ENCODE measurements around the gene GUCD1.

GUCD1 gene

DNA sequence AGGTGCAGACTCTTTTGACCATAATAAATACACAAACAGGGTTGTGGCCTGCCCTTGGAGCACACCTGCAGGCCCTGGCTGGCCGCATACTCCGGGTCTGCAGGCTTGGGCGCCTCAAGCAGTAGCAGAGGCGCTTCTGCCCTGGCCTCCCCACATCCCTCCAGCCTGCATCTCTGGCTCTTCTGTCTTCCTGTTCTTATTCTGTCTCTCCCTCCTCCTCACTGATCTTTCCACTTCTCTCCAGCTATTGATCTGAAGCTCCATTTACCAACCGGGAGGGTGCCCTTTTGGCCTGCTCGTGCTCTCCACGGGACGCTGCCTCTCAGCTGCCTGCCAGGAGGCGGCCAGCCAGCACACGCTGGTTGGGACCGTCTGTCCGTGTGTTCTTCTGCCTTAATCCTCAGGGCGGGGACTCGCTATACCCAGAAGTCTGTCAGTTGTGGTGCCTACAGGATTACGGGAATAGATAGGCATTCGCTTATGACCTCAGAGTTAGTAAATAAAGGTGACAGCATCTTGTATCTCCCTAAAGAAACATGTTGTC, 54.6 kb downstream of the GUCD1 start:
- FAIRE-seq (no peak), DNase-seq (ENCODE audit: insufficient read length, low spot score) (no peak)
- TF ChIP-seq POU2F2 (IDR thresholded peaks at IDR 0.05; ENCODE audit: low read depth, low read length), result no peak
- TF ChIP-seq PAX5 (IDR thresholded peaks at IDR 0.05; ENCODE audit: insufficient read depth, low read length, severe bottlenecking), result no peak

DNA sequence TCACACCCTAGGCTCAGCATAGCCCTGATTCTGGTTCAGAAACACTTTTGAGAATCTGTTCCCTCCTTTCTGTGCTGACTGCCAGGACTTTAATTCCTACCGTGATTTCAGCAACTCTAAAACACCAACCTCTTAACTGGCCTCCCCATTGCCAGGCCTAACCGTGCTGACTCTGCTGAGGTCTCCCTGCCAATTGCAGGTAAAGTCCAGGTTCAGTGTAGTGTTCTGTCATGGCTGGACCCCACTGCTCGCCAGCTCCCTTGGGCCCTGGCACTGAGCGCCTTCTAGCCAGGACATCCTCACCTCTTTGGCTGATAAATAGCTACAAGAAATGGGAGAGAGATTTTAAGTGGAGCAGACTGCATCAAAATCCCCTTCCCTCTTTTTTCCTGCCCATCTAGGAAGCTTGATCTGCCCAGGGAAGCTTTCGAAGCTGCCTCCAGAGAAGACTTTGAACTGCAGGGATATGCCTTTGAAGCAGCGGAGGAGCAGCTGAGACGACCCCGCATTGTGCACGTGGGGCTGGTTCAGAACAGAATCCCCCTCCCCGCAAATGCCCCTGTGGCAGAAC, 55.1 kb downstream of the GUCD1 start:
- DNase-seq (ENCODE audit: insufficient read length, low spot score), result no peak
- no peak for FAIRE-seq
- no peak for TF ChIP-seq TAF1 (IDR thresholded peaks at IDR 0.05; ENCODE audit: low read depth, low read length)

DNA sequence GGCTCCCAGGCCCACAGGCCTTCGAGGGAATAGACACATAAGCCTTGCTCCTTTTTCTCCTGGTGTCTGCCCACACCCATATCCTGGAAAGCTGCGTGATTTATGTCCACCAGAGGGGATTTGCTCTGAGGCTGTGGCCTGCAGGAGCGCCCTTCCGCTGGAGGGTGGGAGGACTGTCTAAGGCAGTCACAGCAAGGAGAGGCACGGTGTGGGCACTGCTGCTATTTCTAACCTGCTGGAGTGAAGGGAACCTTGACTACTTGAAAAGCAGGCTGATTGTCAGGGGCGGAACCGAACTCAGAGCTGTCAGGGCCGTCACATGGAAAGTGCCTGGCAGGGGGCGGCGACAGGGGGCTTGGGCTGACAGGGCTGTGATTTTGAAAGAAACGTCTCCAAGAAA, 56.1 kb downstream of the GUCD1 start:
- TF ChIP-seq POLR2AphosphoS5 (IDR thresholded peaks at IDR 0.05; ENCODE audit: low read depth, low read length) (no peak), POLR2A (IDR thresholded peaks at IDR 0.05; ENCODE audit: low read depth, low read length) (no peak), TAF1 (IDR thresholded peaks at IDR 0.05; ENCODE audit: low read depth, low read length) (no peak), SPI1 (IDR thresholded peaks at IDR 0.05; ENCODE audit: low read depth, low read length) (no peak), POU2F2 (IDR thresholded peaks at IDR 0.05; ENCODE audit: low read depth, low read length) (no peak)
- no peak for FAIRE-seq

DNA sequence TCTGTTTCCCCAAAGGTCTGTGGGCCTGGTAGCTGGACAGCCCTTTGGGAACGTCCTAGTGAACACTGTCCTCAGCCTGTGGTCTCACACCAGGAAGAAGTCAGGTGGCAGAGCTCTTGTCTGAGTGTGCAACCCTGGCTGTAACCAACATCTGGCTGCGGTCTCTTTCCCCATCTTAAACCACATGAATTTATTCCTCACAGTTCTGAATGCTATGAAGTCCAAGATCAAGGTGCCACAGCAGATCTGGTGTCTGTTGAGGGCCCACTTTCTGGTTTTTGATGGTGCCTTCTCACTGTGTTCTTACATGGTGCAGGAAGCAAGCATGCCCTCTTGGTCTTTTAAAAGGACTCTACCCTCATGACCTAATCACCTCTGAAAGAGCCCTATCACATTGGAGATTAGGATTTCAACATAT, 57.1 kb downstream of the GUCD1 start:
- no peak for FAIRE-seq
- no peak for TF ChIP-seq TAF1 (IDR thresholded peaks at IDR 0.05; ENCODE audit: low read depth, low read length)
- no peak for TF ChIP-seq POU2F2 (IDR thresholded peaks at IDR 0.05; ENCODE audit: low read depth, low read length)
- no peak for TF ChIP-seq SPI1 (IDR thresholded peaks at IDR 0.05; ENCODE audit: low read depth, low read length)
- TF ChIP-seq POLR2AphosphoS5 (IDR thresholded peaks at IDR 0.05; ENCODE audit: low read depth, low read length), result no peak
- DNase-seq (ENCODE audit: insufficient read length, low spot score), result no peak

More for the DNA sequence above, 56.1 kb downstream of the GUCD1 start:
- DNase-seq (ENCODE audit: insufficient read length, low spot score), result no peak

DNA sequence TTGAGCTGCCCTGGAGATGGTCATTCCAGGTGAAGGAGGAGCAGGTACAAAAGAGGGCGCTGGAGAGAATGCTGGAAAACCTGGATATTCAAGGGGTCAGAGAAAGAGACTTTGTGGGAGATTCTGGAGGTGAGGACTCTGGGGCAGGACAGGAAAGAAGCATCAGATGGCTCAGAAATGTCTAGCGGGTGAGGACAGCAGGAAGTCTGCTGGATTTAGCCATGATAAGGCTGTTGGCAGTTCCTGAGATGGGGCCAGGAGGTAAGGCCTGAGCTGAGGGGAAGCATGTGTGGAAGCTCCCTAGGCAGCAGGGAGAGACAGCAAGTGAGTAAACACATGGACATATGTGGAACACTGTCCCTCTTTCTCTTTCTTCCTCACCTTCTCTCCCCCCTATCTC, 58.3 kb downstream of the GUCD1 start:
- TF ChIP-seq POLR2AphosphoS5 (IDR thresholded peaks at IDR 0.05; ENCODE audit: low read depth, low read length), result no peak
- TF ChIP-seq POLR2A (IDR thresholded peaks at IDR 0.05; ENCODE audit: low read depth, low read length), result no peak
- TF ChIP-seq SPI1 (IDR thresholded peaks at IDR 0.05; ENCODE audit: low read depth, low read length), result no peak
- TF ChIP-seq POU2F2 (IDR thresholded peaks at IDR 0.05; ENCODE audit: low read depth, low read length), result no peak
- DNase-seq (ENCODE audit: insufficient read length, low spot score), result no peak
- no peak for FAIRE-seq

DNA sequence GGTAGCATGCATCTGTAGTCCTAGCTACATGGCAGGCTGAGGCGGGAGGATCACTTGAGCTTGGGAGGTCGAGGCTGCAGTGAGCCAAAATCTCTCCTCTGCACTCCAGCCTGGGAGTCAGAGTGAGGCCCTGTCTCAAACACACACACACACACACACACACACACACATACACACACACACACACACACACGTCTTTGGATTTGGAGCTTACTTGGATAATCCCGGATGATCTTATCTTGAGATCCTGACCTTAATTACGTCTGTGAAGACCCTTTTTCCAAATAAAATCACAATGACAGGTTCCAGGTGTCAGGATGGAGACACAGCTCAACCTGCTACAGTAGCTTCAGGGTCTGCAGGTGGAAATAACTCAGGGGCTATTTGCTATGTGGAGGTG, 58.7 kb downstream of the GUCD1 start:
- no peak for TF ChIP-seq POU2F2 (IDR thresholded peaks at IDR 0.05; ENCODE audit: low read depth, low read length)
- no peak for FAIRE-seq
- DNase-seq (ENCODE audit: insufficient read length, low spot score), result no peak

DNA sequence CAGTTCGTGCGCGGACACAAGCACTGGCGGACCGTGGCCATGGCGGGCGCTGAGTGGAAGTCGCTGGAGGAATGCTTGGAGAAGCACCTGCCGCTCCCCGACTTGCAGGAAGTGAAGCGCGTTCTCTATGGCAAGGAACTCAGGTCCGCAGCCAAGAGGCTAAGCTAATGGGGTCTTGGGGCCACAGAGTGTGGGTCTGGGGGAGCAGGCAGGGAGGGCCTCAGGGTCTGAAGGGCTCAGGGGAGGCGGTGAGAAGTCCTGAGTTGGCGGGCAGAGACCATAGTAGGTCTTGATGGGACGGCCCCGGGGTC, 59.6 kb downstream of the GUCD1 start:
- FAIRE-seq, result no peak
- DNase-seq (ENCODE audit: insufficient read length, low spot score), result no peak

DNA sequence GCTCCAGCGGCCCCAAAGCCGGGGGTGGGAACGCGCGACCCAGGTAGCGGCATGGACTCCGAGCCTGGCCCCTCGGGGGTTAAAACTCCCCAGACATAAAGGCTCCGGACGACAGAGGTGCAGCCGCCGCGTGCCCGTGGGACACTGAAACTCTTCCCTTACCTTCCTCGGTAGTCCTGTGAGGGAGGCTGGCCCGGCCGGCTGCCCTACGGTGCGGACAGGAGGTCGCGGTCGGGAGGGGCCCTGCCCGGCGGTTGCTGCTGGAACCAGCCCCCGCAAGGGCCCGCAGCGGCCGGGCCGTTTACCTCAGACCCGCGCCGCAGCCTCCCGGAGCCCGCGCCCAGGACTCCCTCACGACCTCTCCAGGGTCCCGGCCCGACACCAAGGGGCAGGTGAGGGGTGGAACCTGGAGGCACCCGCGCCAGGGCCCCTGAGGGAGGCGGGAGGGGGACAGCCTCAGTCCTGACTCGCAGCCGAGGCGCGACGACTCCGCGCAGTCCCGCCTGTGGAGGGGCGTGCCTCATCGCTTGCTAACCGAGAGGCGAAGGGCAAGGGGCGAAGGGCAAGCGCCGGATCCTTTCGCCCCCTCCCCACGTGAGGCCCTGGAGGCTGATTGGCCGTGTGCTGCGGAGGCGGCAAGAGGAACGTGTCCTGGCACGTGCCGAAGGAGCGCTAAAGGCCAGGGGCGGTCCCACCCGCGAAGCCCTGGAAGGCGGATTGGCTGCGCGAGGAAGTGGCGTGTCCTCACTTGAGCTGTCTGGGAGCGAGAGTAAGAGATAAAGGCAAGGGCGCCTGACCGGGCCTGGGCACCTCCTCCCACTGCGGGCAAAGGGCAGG, 60.2 kb downstream of the GUCD1 start, which contains the start of gene UPB1:
TSS of gene UPB1 (plus strand) at position 805 of the 837 bp plus-strand sequence. CDS start 72 bp downstream, outside the sequence.
- DNase-seq (ENCODE audit: insufficient read length, low spot score), result no peak
- TF ChIP-seq POLR2AphosphoS5 (IDR thresholded peaks at IDR 0.05; ENCODE audit: low read depth, low read length), result no peak
- TF ChIP-seq POLR2A (IDR thresholded peaks at IDR 0.05; ENCODE audit: low read depth, low read length), result no peak
- TF ChIP-seq TAF1 (IDR thresholded peaks at IDR 0.05; ENCODE audit: low read depth, low read length), result no peak
- no peak for TF ChIP-seq SPI1 (IDR thresholded peaks at IDR 0.05; ENCODE audit: low read depth, low read length)
- TF ChIP-seq POU2F2 (IDR thresholded peaks at IDR 0.05; ENCODE audit: low read depth, low read length), result no peak
- TF ChIP-seq PAX5 (IDR thresholded peaks at IDR 0.05; ENCODE audit: insufficient read depth, low read length, severe bottlenecking), result no peak
- FAIRE-seq, result no peak

More for the DNA sequence above, 59.6 kb downstream of the GUCD1 start:
- TF ChIP-seq TAF1 (IDR thresholded peaks at IDR 0.05; ENCODE audit: low read depth, low read length) (no peak), PAX5 (IDR thresholded peaks at IDR 0.05; ENCODE audit: insufficient read depth, low read length, severe bottlenecking) (no peak), SPI1 (IDR thresholded peaks at IDR 0.05; ENCODE audit: low read depth, low read length) (no peak), POLR2A (IDR thresholded peaks at IDR 0.05; ENCODE audit: low read depth, low read length) (no peak)

DNA sequence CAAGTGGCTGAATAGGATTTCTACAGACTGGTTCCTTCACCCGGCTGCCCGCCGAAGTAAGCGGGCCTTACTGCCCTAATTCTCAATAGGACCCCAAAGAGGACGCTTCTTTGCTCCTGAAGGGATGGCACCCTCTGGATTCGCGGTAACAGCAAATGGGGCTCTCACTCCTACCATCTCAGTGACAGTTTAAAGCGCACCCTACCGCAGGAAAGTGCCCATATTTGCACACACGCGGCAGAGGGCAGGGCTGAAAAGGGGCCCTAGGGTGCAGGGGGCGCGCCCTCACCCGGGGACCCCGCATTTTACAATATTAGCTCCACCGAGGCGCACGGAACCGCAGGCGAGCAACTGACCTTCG, 60.8 kb downstream of the GUCD1 start:
- no peak for DNase-seq (ENCODE audit: insufficient read length, low spot score)
- TF ChIP-seq SPI1 (IDR thresholded peaks at IDR 0.05; ENCODE audit: low read depth, low read length) (no peak), POU2F2 (IDR thresholded peaks at IDR 0.05; ENCODE audit: low read depth, low read length) (no peak), PAX5 (IDR thresholded peaks at IDR 0.05; ENCODE audit: insufficient read depth, low read length, severe bottlenecking) (no peak)
- FAIRE-seq, result no peak

DNA sequence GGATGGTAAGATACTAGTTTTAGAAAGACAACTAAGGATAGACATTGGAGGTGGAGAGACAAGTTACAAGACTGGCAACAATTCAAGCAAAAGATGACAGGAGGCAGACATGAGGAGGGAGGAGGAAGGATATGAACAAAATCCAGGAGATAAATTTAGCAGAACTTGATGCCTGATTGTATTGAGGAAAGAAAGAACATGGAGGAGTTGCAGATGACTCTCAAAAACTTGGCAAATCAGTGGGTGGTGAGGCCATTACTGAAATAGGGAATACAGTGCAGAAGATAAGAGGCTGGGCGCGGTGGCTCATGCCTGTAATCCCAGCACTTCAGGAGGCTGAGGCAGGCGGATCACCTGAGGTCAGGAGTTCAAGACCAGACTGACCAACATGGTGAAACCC, 62.5 kb downstream of the GUCD1 start:
- no peak for TF ChIP-seq PAX5 (IDR thresholded peaks at IDR 0.05; ENCODE audit: insufficient read depth, low read length, severe bottlenecking)
- TF ChIP-seq POLR2A (IDR thresholded peaks at IDR 0.05; ENCODE audit: low read depth, low read length), result no peak
- TF ChIP-seq POLR2AphosphoS5 (IDR thresholded peaks at IDR 0.05; ENCODE audit: low read depth, low read length), result no peak
- no peak for TF ChIP-seq POU2F2 (IDR thresholded peaks at IDR 0.05; ENCODE audit: low read depth, low read length)
- no peak for TF ChIP-seq TAF1 (IDR thresholded peaks at IDR 0.05; ENCODE audit: low read depth, low read length)
- TF ChIP-seq SPI1 (IDR thresholded peaks at IDR 0.05; ENCODE audit: low read depth, low read length), result no peak
- FAIRE-seq (no peak), DNase-seq (ENCODE audit: insufficient read length, low spot score) (no peak)

Data from GM12891 (cell line).